GM12878 (cell line): ENCODE data around the gene PYGO2. TPM values are rescaled to one million over a fixed set of nuclear protein-coding genes. Genes with fewer than 3 reads are reported as not detected.

Source experiments
- CHD1 ChIP-seq: IDR thresholded peaks from 2 replicates; pipeline ENCODE4 v1.6.1; 2012; ENCODE audit warnings: low read depth, low read length, improper control_type of control experiment
- CHD2 ChIP-seq: IDR thresholded peaks from 2 replicates; pipeline ENCODE4 v1.6.1; 2011; ENCODE audit warnings: low read depth, low read length, improper control_type of control experiment, borderline replicate concordance
- HDAC6 ChIP-seq: fragments of 200-600 bp; sonication (generic); IDR thresholded peaks from one replicate; pipeline ENCODE4 v1.8.0; 2017; ENCODE audit warnings: antibody characterized with exemption; ENCODE audit not compliant: unreplicated experiment
- MTA3 ChIP-seq: IDR thresholded peaks from 2 replicates; pipeline ENCODE4 v1.6.1; 2012; ENCODE audit warnings: low read length, inconsistent platforms, borderline replicate concordance
- PAX5 ChIP-seq: IDR thresholded peaks from 2 replicates; pipeline ENCODE4 v1.6.1; 2011; ENCODE audit warnings: low read depth, low read length, borderline replicate concordance
- polyA plus RNA-seq, 11 experiments: library from polyadenylated mRNA; depleted of rRNA in 4 of 11; unstranded in 6 of 11; stranded (reverse) in 5 of 11; fragments of >200 nt; fragmentation: Nextera tagmentation in 4 of 11; fragmentation: Illumina TruSeq in 1 of 11; extraction: Ambion mirVana in 4 of 11; extraction: Trizol in 1 of 11; gene quantifications; 1 replicate in 1 of 11; 2 replicates in 10 of 11; pipeline versions ENCODE4 v1.2.1 to v1.2.3, GENCODE V29; 2011 to 2016; ENCODE audit warnings: inconsistent platforms in 2 of 11, missing spikeins in 2 of 11, low read depth in 1 of 11
- total RNA-seq, 4 experiments: library from RNA; depleted of rRNA in 3 of 4; stranded (reverse); fragments of >200 nt in 3 of 4; fragmentation: Illumina TruSeq in 1 of 4; extraction: Trizol in 1 of 4; gene quantifications; 2 replicates each; pipeline versions ENCODE4 v1.2.1 to v1.2.3, GENCODE V29; 2013 to 2021
- TF ChIP-seq, protein P1 (sequence below): fragments of 450-650 bp; IDR thresholded peaks from 2 replicates; pipeline ENCODE4 v1.6.1; 2016; ENCODE audit warnings: mild to moderate bottlenecking, moderate library complexity, borderline replicate concordance

The PYGO2 gene
- total and polyA plus RNA-seq, 10 of the 15 experiments (the other 5 are each of a cell fraction or from before 2014, with no cell fraction given) = 8.1 to 33.8 (median 23.5) TPM

- TF ChIP-seq, protein P1, sequence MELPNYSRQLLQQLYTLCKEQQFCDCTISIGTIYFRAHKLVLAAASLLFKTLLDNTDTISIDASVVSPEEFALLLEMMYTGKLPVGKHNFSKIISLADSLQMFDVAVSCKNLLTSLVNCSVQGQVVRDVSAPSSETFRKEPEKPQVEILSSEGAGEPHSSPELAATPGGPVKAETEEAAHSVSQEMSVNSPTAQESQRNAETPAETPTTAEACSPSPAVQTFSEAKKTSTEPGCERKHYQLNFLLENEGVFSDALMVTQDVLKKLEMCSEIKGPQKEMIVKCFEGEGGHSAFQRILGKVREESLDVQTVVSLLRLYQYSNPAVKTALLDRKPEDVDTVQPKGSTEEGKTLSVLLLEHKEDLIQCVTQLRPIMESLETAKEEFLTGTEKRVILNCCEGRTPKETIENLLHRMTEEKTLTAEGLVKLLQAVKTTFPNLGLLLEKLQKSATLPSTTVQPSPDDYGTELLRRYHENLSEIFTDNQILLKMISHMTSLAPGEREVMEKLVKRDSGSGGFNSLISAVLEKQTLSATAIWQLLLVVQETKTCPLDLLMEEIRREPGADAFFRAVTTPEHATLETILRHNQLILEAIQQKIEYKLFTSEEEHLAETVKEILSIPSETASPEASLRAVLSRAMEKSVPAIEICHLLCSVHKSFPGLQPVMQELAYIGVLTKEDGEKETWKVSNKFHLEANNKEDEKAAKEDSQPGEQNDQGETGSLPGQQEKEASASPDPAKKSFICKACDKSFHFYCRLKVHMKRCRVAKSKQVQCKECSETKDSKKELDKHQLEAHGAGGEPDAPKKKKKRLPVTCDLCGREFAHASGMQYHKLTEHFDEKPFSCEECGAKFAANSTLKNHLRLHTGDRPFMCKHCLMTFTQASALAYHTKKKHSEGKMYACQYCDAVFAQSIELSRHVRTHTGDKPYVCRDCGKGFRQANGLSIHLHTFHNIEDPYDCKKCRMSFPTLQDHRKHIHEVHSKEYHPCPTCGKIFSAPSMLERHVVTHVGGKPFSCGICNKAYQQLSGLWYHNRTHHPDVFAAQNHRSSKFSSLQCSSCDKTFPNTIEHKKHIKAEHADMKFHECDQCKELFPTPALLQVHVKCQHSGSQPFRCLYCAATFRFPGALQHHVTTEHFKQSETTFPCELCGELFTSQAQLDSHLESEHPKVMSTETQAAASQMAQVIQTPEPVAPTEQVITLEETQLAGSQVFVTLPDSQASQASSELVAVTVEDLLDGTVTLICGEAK = no peak
- TF ChIP-seq CHD1 (no peak), PAX5 (no peak), HDAC6 (no peak), CHD2 (no peak), MTA3 (no peak)
These were observed 16.2 kb downstream of the PYGO2 start (continued) for GRCh38 chr1:154945160-154945961.
